K562 (cell line): ENCODE measurements around the gene PLD1. TPM values are rescaled to one million over a fixed set of nuclear protein-coding genes. Genes with fewer than 3 reads are reported as not detected.

ENCODE experiments used
- CBFA2T2 ChIP-seq: fragments of 450-650 bp; conservative IDR thresholded peaks from 2 replicates; pipeline ENCODE4 v1.6.1; 2017; ENCODE audit warnings: mild to moderate bottlenecking
- CXXC5 ChIP-seq: fragments of 250-450 bp; sonication (Bioruptor Pico); IDR thresholded peaks from 2 replicates; pipeline ENCODE4 v1.8.0; 2022; ENCODE audit warnings: inconsistent platforms, mild to moderate bottlenecking, moderate library complexity
- SAP30 ChIP-seq: fragments of 200-600 bp; sonication (generic); IDR thresholded peaks from 2 replicates; pipeline ENCODE4 v1.6.1; 2012; ENCODE audit warnings: borderline replicate concordance, low read depth, mild to moderate bottlenecking, moderate library complexity, low read length, control low read depth, inconsistent platforms; ENCODE audit not compliant: insufficient read depth, poor library complexity, severe bottlenecking
- ZNF584 ChIP-seq: fragments of 200-800 bp; sonication (Bioruptor generic); IDR thresholded peaks from 2 replicates; pipeline ENCODE4 v1.6.1; 2016; ENCODE audit warnings: low read depth, mild to moderate bottlenecking, missing genetic modification characterization, missing compliant biosample characterization
- polyA plus RNA-seq, 8 experiments: library from polyadenylated mRNA; depleted of rRNA in 4 of 8; stranded (reverse) in 5 of 8; unstranded in 3 of 8; fragments of >200 nt; fragmentation: Nextera tagmentation in 2 of 8; fragmentation: Illumina TruSeq in 1 of 8; extraction: Ambion mirVana in 2 of 8; extraction: Trizol in 1 of 8; gene quantifications; 2 replicates each; pipeline versions ENCODE4 v1.2.1 to v1.2.3, GENCODE V29; 2011 to 2014; ENCODE audit warnings: inconsistent platforms in 1 of 8, missing spikeins in 1 of 8
- total RNA-seq, 7 experiments: library from RNA; depleted of rRNA in 6 of 7; stranded (reverse); fragments of >200 nt in 6 of 7; fragmentation: Illumina TruSeq in 2 of 7; extraction: Trizol in 2 of 7; gene quantifications; 2 replicates each; pipeline versions ENCODE4 v1.2.1 to v1.2.3, GENCODE V29; 2011 to 2021; ENCODE audit warnings: low replicate concordance in 1 of 7
- TF ChIP-seq, protein P1 (sequence below), 2 experiments: fragments of 450-650 bp; formaldehyde crosslinking in 1 of 2; IDR thresholded peaks; 2 replicates each; pipeline versions ENCODE4 v1.4.0 to v1.6.1; 2014 to 2020; ENCODE audit warnings: mild to moderate bottlenecking in 2 of 2, borderline replicate concordance in 1 of 2, low read depth in 1 of 2
- TF ChIP-seq, protein P2 (sequence below): sonication (generic); formaldehyde crosslinking; IDR thresholded peaks from 2 replicates; pipeline ENCODE4 v1.8.0; 2023; ENCODE audit warnings: missing genetic modification reagents, mild to moderate bottlenecking, borderline replicate concordance
- TF ChIP-seq, protein P3 (sequence below), 2 experiments: fragments of 450-650 bp in 1 of 2; sonication (generic) in 1 of 2; formaldehyde crosslinking; conservative IDR thresholded peaks; 2 replicates each; pipeline versions ENCODE4 v1.4.0 to v1.8.1; 2020 to 2022; ENCODE audit warnings: mild to moderate bottlenecking in 1 of 2, missing genetic modification reagents in 1 of 2
- TF ChIP-seq, protein P4 (sequence below): fragments of 450-650 bp; conservative IDR thresholded peaks from 2 replicates; pipeline ENCODE4 v1.6.1; 2016; ENCODE audit warnings: missing genetic modification characterization, low read depth, mild to moderate bottlenecking, control low read depth, missing compliant biosample characterization

Gene PLD1
- total and polyA plus RNA-seq, 9 of the 15 experiments (the other 6 are each of a cell fraction or from before 2014, with no cell fraction given): 8.4 to 26.1 (median 18.6) TPM

DNA sequence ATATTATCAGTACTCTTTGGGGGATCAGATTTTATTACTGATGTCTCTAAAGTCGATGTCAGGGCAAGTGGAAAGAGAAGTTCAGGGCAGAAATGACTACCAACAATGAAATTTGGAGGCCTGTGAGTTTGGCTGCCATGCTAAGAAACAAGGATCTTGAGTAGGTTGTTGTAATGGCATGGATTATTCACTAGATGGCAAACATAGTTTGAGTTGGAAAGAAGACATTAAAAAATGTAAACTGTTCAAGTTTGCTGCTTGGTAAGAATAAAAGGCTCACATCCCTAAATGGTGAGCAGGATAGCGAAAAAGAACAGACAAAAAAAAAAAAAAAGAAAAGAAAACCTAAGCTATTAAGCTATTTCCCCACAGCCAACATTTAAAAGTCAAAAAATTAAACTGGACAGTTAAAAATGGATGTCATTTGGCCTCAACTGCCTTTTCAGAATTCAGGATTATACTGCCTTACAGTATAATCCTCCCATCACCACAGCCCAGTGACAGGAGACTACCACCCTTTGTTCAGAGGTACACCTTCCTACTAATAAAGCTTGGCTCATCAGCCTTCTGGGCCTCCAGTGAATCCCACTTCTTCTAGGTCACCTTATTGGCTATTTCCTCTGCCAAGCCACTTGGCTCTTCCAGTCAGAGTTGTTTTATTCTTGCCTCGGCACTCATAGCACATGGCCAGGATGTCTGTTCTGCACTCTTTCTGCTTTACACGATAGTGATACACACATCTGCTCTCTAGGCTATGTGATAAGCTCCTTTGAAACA, 163.7 kb downstream of the PLD1 start (continued):
- TF ChIP-seq, protein P1, sequence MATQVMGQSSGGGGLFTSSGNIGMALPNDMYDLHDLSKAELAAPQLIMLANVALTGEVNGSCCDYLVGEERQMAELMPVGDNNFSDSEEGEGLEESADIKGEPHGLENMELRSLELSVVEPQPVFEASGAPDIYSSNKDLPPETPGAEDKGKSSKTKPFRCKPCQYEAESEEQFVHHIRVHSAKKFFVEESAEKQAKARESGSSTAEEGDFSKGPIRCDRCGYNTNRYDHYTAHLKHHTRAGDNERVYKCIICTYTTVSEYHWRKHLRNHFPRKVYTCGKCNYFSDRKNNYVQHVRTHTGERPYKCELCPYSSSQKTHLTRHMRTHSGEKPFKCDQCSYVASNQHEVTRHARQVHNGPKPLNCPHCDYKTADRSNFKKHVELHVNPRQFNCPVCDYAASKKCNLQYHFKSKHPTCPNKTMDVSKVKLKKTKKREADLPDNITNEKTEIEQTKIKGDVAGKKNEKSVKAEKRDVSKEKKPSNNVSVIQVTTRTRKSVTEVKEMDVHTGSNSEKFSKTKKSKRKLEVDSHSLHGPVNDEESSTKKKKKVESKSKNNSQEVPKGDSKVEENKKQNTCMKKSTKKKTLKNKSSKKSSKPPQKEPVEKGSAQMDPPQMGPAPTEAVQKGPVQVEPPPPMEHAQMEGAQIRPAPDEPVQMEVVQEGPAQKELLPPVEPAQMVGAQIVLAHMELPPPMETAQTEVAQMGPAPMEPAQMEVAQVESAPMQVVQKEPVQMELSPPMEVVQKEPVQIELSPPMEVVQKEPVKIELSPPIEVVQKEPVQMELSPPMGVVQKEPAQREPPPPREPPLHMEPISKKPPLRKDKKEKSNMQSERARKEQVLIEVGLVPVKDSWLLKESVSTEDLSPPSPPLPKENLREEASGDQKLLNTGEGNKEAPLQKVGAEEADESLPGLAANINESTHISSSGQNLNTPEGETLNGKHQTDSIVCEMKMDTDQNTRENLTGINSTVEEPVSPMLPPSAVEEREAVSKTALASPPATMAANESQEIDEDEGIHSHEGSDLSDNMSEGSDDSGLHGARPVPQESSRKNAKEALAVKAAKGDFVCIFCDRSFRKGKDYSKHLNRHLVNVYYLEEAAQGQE (IDR thresholded peaks at IDR 0.05; ENCODE audit: borderline replicate concordance): peak; percentile 47; the same call in 1 of the 2 replicates
- TF ChIP-seq, protein P1 (CRISPR knock-in tag; IDR thresholded peaks at IDR 0.05; ENCODE audit: low read depth): no peak
- TF ChIP-seq CXXC5 (CRISPR knock-in tag) (no peak), ZNF584 (CRISPR knock-in tag) (no peak), SAP30 (no peak), CBFA2T2 (0 out of 2 replicates have a peak, but pooled peaks have one; percentile 17)
- TF ChIP-seq, protein P2, sequence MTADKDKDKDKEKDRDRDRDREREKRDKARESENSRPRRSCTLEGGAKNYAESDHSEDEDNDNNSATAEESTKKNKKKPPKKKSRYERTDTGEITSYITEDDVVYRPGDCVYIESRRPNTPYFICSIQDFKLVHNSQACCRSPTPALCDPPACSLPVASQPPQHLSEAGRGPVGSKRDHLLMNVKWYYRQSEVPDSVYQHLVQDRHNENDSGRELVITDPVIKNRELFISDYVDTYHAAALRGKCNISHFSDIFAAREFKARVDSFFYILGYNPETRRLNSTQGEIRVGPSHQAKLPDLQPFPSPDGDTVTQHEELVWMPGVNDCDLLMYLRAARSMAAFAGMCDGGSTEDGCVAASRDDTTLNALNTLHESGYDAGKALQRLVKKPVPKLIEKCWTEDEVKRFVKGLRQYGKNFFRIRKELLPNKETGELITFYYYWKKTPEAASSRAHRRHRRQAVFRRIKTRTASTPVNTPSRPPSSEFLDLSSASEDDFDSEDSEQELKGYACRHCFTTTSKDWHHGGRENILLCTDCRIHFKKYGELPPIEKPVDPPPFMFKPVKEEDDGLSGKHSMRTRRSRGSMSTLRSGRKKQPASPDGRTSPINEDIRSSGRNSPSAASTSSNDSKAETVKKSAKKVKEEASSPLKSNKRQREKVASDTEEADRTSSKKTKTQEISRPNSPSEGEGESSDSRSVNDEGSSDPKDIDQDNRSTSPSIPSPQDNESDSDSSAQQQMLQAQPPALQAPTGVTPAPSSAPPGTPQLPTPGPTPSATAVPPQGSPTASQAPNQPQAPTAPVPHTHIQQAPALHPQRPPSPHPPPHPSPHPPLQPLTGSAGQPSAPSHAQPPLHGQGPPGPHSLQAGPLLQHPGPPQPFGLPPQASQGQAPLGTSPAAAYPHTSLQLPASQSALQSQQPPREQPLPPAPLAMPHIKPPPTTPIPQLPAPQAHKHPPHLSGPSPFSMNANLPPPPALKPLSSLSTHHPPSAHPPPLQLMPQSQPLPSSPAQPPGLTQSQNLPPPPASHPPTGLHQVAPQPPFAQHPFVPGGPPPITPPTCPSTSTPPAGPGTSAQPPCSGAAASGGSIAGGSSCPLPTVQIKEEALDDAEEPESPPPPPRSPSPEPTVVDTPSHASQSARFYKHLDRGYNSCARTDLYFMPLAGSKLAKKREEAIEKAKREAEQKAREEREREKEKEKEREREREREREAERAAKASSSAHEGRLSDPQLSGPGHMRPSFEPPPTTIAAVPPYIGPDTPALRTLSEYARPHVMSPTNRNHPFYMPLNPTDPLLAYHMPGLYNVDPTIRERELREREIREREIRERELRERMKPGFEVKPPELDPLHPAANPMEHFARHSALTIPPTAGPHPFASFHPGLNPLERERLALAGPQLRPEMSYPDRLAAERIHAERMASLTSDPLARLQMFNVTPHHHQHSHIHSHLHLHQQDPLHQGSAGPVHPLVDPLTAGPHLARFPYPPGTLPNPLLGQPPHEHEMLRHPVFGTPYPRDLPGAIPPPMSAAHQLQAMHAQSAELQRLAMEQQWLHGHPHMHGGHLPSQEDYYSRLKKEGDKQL (CRISPR knock-in tag): no peak
- TF ChIP-seq, protein P3, sequence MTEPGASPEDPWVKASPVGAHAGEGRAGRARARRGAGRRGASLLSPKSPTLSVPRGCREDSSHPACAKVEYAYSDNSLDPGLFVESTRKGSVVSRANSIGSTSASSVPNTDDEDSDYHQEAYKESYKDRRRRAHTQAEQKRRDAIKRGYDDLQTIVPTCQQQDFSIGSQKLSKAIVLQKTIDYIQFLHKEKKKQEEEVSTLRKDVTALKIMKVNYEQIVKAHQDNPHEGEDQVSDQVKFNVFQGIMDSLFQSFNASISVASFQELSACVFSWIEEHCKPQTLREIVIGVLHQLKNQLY (CRISPR knock-in tag; conservative IDR thresholded peaks at IDR 0.05): no peak
- TF ChIP-seq, protein P4, sequence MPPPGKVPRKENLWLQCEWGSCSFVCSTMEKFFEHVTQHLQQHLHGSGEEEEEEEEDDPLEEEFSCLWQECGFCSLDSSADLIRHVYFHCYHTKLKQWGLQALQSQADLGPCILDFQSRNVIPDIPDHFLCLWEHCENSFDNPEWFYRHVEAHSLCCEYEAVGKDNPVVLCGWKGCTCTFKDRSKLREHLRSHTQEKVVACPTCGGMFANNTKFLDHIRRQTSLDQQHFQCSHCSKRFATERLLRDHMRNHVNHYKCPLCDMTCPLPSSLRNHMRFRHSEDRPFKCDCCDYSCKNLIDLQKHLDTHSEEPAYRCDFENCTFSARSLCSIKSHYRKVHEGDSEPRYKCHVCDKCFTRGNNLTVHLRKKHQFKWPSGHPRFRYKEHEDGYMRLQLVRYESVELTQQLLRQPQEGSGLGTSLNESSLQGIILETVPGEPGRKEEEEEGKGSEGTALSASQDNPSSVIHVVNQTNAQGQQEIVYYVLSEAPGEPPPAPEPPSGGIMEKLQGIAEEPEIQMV (tag): no peak
